ENCODE data around the gene FAM83B.
"Not testable (repeated sequence)": the region's sequence is repeated elsewhere in the genome, so short reads cannot be mapped to it uniquely, and the experiment has no call there.

The FAM83B gene, protein sequence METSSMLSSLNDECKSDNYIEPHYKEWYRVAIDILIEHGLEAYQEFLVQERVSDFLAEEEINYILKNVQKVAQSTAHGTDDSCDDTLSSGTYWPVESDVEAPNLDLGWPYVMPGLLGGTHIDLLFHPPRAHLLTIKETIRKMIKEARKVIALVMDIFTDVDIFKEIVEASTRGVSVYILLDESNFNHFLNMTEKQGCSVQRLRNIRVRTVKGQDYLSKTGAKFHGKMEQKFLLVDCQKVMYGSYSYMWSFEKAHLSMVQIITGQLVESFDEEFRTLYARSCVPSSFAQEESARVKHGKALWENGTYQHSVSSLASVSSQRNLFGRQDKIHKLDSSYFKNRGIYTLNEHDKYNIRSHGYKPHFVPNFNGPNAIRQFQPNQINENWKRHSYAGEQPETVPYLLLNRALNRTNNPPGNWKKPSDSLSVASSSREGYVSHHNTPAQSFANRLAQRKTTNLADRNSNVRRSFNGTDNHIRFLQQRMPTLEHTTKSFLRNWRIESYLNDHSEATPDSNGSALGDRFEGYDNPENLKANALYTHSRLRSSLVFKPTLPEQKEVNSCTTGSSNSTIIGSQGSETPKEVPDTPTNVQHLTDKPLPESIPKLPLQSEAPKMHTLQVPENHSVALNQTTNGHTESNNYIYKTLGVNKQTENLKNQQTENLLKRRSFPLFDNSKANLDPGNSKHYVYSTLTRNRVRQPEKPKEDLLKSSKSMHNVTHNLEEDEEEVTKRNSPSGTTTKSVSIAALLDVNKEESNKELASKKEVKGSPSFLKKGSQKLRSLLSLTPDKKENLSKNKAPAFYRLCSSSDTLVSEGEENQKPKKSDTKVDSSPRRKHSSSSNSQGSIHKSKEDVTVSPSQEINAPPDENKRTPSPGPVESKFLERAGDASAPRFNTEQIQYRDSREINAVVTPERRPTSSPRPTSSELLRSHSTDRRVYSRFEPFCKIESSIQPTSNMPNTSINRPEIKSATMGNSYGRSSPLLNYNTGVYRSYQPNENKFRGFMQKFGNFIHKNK

DNA sequence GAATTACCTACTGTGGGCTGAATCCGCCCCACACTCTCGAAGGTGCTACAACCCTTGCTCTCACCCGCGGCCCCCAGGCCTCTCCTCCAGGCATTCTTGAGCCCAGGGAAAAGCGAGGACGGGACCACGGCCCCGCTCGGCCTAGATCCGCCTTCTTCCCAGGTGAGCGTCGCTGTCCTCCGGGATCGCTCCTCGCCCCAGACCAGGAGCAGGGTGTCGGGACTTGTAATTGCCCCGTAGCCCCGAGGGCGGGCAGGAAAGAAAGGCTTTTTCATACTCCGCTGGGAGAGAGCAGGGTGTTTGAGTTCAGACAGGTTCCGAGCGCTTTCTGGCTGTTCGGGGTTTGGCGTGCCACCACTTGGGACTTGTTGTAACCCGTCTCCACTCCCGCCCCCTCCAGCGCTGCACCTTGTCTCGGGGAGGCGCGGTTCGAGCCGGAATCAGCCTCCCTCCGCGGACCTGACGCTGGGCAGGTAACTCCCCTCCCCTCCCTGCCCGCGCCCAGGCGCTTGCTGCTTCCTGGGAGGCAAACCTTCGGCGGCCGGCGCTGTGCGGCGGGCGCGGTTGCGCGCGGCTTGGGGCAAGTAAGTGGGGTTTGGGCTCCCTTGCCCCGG is at the start of gene FAM83B:
Gene FAM83B, plus strand, starts transcription at position 529 of the 614 bp plus-strand sequence. CDS start 23,476 bp downstream, outside the sequence.
- no peak for DNase-seq (ENCODE audit: low spot score)

DNA sequence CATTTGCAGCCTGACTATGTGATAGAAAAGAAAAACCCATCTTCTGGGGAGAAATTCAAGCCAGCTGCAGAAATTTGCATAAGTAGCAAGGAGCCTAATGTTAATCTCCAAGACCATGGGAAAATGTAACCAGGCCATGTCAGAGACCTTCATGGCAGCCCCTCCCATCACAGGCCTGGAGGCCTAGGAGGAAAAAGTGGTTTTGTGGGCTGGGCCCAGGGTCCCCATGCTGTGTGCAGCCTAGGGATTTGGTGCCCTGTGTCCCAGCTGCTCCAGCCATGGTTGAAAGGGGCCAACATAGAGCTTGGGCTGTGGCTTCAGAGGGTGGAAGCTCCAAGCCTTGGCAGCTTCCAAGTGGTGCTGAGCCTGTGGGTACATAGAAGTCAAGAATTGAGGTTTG is 49.7 kb upstream of the FAM83B start:
- not testable (repeated sequence) for DNase-seq (ENCODE audit: low spot score)

DNA sequence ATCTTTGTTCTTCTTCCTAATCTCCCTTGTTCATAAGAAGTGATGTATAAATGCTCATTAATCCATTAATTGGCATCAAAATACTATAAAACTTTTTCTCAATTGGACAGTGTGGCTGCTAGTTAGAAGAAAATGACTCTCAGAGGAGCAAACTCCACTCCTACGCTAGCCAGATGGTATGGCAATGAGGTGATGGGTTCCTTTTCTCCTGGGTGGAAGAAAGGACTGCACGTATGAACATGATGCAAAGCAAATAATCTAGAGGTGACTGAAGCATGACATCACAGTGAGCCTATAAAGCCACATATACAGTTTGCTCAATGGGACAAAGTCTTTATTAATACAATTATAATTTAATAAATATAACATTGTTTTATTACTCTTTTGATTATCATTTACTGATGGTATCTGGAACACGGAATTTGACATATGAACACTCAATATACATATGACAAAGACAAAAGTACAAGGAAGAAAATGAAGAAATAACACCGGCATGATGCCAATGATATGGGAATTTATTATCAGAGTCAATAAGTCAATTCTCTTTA is 46.4 kb upstream of the FAM83B start:
- DNase-seq (ENCODE audit: low spot score): no peak

DNA sequence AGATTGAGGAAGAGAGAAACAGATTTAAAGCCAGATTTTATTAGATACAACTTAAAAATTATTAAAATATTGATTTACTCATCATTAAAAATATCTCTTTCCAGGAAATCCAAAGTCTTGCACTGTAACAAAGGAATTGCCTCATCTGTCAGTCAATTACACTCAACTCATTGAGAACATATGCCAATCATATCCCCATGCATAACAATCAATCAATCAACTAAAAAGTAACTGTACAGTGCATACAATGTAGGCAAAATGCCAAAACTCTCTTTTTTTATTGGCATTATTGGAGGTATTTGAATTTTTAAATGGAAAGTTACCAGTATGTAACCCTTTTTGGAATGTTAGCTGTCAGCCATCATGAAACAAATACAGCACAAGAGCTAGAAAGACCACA is 45.3 kb upstream of the FAM83B start:
- no peak for DNase-seq (ENCODE audit: low spot score)

DNA sequence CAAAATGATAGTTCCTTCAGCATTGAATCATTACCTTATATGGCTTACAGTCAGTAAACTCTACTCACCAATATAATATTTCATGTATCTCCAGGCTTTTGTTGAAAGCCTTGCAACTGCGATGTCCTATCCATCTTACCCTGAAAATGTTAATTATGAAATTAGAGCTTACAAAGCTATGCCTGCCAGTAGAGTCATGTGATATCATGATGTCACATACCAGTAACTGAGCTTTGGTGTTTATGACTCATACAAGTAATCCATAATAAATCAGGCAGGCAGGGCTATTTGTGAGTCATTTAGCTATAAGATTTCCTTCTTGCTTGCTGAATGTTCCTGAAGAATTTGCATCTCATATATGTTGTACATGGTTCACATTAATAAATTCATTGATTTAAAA is 44.9 kb upstream of the FAM83B start:
- peak; percentile 52 for DNase-seq (ENCODE audit: low spot score)

DNA sequence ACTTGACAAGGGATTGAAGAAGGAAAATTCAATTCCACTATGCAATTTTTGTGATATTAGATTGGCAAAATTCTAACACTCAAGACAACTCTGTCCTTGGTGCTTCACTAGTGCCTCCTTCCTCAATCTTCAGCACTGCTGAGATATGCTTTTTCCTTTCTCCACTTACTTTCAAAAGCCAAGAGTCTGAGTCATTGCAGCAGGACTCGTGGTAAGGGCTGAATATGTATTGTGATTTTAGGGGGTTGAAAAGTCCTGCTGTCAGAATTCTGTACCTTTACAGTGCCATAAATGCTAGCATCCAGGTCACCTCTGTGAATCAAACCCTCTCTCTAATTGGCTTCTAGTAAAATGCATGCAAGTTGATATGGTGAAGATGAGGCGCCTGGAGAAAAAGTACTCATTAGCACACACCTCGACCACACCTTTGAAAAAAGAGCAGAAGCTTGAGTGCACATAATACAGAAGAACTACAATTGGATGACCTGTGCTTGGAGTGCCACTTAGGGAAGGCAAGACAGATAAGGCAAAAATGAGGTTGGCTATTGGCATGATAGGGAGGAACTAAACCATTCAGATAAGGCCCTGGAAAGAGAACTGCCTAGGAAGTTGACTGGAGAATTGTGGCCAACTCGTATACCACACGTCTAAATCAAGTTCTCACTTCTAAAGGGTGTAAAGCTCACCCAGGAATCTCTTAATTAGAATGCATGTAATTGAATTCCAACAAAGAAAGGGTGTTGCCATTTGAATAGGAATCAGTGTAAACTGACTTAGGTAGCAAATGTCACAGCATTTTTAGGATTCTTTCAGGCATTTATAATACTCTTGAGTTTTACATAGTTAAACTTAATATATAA is 43.6 kb upstream of the FAM83B start:
- DNase-seq (ENCODE audit: low spot score): peak; percentile 44

DNA sequence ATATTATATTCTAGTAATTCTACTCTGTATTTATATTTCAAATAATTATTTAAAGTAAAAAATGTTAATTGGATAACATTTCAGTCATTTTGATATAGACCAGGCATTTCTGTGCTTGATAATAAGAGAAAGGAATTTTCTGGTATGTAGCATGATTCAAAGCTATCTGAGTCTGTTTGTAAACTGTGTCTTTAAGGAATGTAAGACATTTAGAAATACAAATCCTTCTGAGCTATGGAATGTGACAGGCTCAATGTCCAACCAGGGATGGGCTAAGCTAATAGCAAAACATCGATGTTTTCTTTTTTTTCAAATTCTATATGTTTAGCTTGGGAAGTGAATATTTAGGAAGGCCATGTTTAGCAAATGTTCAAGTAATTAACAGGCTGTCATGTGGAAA is 41.5 kb upstream of the FAM83B start:
- DNase-seq (ENCODE audit: low spot score): no peak

DNA sequence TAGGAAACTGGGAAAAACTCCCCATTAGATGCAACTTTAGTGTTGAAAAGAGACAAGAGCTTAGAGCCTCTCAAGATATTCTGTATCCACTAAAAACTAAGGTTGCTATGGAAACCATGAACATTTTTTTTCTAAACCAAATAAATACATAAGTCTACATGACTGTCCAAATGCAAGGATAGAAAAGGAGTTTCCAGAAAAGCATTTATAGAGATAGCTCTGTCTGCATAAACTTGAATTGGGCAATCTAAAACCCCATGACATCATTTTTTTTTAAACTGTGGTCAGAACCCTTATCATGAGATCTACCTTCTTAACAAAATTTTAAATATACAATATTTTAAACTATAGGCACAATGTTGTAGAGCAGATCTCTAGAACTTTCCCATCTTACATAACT is 36.4 kb upstream of the FAM83B start:
- DNase-seq (ENCODE audit: low spot score): no peak

DNA sequence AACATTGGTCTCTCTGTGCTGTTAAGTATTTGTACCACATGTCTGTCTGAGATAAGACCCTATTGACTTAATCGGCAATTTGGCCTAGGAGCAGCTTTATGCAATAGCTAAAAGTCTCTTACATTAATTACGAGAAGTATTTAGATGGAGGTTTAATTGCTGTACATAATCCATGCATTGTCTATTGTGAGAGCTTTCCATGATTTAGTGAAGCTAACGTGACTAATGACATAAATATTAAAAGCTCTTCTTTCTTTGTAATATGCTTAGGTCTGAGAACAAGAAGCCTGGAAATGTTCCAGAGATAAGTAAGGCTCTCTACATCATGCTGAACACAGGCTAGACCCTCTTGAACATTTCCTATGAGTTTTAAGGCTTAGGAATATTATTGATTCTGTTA is 32.7 kb upstream of the FAM83B start:
- DNase-seq (ENCODE audit: low spot score): no peak

DNA sequence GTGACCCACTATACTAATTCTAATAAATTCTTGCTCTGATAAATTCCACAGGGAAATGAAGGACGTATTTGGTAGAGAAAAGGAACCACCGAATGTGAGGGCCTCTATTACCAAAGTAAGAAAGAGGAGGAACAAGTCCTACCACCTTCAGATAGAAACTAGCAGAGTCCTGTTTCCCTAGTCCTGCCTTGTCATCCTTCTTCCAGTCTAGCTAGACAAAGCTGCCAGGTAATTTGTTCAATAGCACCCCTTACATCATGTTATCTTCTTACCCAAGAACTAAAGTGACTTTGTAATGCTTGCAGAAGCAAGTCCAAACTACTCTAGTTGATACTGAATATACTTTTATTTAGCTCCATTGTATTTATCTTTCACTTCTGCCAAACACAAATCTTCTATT is 29.3 kb upstream of the FAM83B start:
- DNase-seq (ENCODE audit: low spot score): no peak

DNA sequence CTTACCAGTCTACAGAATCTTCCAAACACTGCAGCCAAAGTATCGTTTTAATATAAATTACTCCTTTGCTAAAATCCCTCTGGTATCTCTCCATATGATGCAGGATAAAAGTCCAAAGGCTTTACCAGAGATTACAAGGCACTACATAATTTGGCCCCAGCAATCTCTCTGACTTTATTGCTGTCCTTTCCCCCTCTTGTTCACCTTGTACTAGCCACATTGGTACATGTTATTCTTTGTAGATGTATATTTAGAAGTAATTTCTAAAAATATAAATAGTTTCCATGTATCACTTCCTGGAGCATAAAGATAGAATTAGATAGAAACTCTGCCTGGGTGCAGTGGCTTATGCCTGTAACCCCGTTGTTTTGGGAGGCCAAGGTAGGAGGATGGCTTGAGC is 28.7 kb upstream of the FAM83B start:
- DNase-seq (ENCODE audit: low spot score): no peak

DNA sequence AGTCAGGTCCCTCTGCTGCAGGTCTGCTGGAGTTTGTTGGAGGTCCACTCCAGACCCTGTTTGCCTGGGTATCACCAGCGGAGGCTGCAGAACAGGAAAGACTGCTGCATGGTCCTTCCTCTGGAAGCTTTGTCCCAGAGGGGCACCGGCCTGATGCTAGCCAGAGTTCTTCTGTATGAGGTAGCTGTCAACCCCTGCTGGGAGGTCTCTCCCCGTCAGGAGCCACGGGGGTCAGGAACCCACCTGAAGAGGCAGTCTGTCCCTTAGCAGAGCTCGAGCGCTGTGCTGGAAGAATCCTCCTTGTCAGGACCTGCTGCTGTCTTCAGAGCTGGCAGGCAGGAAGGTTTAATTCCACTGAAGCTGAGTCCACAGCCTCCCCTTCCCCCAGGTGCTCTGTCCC is 22.3 kb upstream of the FAM83B start:
- not testable (repeated sequence) for DNase-seq (ENCODE audit: low spot score)

DNA sequence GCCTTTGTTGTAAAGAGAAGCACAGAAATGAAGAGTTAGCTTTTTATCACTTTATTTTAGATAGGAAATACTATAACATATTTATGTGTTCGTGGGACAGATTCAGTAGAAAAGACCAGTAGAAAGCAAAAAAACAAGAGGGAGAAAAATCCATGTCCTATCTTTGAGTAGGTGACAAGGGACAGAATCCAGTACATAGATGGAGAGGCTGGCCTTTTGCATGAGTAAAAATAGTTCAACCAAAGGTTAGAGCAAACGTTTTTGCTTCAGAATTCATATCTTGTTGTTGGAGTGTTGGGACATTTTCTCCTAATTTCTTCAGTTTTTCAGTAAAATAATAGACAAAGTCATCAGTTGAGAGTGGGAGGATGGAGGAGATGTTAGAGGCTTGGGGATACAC is 19.6 kb upstream of the FAM83B start:
- no peak for DNase-seq (ENCODE audit: low spot score)

DNA sequence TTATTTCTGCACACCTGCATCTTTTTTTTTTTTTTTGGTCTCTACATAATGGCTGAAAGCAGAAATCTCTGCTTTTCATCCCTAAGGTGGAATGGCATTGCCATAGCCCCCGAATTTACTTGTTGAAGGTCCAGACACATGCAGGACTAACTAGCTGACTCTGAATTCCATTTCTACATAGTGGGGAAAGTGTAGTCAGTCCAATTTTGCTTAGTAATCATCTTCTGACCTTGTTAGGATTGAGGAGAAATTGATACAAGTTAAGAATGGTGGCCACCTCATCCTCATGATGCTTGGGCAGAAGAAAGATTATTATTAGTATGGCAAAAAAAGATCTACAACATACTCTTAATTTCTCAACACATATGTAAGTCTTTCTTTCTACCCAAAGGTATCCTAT is 16.4 kb upstream of the FAM83B start:
- DNase-seq (ENCODE audit: low spot score): no peak

DNA sequence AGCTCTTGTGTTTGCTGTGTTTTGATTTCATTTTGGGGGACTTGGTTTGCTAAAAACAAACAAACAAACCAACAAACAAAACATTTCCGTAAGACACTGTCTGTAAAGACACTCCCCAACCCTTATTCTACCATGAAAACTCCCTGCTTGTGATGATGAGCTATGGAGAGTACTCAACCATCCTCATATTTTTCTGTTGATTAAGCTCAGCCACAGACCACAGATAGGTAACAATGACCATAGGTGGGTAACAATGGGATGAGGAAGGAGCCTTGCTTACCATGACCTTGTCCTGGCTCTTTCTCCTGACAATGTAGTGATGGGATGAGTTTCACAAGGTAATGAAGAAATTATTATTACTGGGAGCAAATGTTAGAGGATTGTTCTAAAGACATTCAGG is 11.4 kb upstream of the FAM83B start:
- DNase-seq (ENCODE audit: low spot score): no peak

DNA sequence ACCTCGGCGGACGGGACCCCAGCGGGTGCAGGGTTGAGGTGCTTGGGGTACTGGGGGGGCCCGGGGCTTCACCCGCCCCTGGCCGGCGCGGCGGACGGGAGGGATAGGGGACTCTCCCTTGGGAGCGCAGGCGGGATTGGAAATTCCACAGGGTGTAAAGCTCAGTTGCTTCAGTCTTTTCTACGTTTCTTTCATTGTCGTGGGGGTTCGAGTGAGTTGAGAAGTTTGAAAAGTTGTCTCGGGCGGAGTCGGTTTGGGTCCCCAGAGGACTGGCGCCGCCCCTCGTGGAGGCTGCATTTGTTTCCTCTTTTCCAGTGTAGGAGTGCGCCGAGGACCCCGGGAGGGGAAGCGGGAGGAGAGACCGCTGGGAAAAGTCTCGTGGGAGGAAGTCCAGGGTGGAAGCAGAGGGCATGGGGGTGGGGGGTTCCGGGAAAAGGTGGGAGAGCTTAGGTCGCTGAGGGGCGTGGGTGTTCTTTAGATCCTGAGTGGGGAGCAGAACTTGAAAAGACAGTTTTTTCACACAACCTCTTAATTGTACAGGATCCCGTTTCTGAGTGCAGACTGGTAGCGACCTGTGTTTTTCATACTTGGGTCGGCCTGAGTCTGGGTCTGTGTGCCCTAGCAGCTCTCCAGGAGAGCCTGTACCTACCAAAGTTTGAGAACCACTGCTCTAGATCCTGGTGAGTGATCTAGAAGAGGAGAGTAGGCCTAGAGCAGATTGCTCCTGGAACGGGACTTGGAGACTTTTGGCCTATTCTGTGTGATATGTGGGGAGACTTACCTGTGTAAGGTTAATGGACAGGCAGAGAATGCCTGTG is 495 bp downstream of the FAM83B start:
- no peak for DNase-seq (ENCODE audit: low spot score)

DNA sequence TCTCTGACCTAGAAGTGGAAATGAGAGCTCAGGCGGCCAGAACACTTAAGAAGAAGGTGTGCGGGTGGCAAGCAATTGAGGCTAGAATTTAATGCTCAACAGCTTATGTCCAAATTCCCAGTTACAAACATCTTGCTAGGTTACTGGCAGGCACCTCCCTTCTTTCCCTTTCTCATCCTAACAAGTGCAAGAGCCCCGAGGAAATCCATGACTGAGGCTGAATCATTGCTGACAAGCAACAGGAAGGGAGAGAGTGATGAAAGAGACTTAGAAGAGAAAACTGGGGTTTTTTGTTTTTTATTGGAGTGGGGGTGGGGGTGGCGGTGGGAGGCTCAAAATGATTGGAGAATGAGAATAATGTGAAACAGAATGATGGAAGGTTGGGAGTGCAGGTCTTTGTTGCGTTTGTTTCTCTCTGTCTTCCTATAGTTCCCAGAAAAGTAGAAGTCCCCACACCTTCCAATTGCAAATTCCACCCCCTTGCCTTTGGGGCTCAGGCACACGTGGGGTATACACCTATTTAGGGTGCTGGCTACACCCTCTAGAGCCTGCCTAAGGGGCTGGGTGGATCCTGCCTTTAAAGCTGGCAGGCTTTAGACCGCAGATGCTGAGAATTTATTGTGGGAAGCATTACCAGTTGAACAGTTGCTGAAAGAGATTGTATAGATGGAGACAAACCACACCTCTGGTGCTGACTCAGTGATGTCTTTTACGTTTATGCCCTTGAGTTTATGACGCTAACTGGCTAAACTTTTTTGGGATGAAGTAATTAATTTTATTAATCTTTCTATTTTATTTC is 1.4 kb downstream of the FAM83B start:
- DNase-seq (ENCODE audit: low spot score): no peak

DNA sequence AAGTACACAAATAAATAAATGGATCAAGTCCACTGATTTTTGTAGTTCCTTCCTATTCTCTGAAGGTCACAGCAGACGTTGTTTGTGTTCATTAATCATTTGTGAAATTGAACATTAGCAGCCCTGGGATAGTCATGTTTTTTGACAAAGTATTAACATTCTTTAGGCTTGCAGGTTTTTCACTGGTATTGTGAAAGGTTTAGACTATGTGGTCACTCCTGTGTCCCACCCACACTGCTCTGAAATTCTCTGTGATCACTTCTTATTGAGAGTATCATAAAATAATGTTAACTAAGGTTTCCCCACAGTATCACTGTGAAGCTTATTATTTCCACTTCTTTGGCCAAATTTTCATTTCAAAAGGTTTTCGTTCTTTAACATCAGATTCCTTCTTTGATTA is 3.5 kb downstream of the FAM83B start:
- DNase-seq (ENCODE audit: low spot score): no peak

DNA sequence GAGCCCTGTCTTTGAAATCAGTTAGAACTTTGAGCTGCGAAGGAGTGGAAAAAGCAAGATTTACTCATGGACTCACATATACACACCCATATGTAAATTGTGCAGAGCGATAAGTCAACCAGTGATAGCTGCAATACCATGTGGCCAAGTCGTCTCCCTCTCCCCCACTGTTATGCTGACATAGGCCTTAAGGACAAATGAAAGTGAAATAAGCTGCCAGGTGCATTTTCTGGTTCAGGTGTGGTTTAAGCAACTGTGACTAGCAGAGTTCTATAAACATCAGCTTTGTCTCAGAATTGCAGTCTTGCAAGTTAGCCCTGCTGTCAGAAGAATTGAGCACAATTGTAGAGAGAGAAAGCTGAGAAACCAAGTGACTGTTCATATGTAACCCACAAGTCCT is 9.6 kb downstream of the FAM83B start:
- DNase-seq (ENCODE audit: low spot score): no peak

DNA sequence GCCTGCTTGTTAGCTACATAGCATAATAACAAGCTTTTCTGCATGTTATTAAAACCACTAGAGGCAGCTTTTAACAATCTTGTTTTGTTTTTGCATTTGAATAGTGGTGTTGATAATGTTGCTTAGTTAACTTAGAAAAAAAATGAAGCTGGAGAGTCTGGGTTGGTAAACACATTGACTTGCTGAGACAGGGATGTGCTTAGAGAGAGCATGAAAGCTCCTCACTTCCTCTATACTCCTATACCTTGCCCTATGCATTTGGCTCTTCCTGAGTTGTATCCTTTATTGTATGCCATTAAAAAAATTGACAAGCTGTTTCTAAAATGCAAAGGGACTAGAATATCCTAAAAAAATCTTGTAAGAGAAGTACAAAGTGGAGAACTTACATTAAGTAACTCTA is 13.6 kb downstream of the FAM83B start:
- DNase-seq (ENCODE audit: low spot score): no peak

All from AG08395 (cell line).